Measurements from ENCODE around the gene SLC4A7. TPM values are rescaled to one million over a fixed set of nuclear protein-coding genes. Genes with fewer than 3 reads are reported as not detected.

Gene SLC4A7
- total and polyA plus RNA-seq, 2 donors (not counting 3 experiments of a cell fraction or from before 2014, with no cell fraction given) = 7.8 to 50.9 TPM

DNA sequence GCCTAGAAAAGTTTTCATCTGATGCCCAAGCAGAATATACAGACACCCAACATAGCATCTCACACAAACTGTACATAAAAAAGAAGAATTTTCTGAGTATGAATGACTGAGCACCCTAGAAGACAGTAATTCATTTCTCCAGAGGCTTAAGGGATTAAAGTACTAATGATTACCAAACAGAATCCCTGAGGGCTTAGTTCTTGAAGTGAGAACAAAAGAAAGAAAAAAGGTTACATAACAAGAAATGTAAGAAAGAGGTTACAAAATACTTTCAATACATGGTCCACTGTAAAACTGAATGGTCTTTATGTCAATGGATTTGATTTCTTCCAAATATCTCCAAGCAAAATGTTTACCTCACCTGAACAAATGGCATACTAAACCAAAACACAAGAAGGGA lies 105.9 kb downstream of the SLC4A7 start:
- Histone ChIP-seq H3K4me1 (ENCODE audit: control insufficient read depth, extremely low read depth, insufficient read depth, low read length) (peaks cover 7% of the 10 kb centered on the region), H3K4me3 (replicated peaks in 1 of 3; ENCODE audit: insufficient read depth in 1 of 3, low read depth in 1 of 3, low read length in 3 of 3) (no peak overlapping the region), H3K36me3 (ENCODE audit: control insufficient read depth in 2 of 2, extremely low read depth in 1 of 2, insufficient read depth in 2 of 2, low read length in 2 of 2) (peaks cover 2 to 20% of the 10 kb centered on the region in 2 experiments), H4K20me1 (replicated peaks; ENCODE audit: control insufficient read depth, extremely low read depth, insufficient read depth, low read length) (no peaks in the 10 kb centered on the region), H3K79me2 (ENCODE audit: control insufficient read depth, insufficient read depth, low read length) (no peaks in the 10 kb centered on the region), H3K27me3 (ENCODE audit: control insufficient read depth in 2 of 2, insufficient read depth in 2 of 2, low read length in 2 of 2) (no peaks in the 10 kb centered on the region), H3K9me3 (replicated peaks; ENCODE audit: control insufficient read depth, insufficient read depth, low read length) (no peaks in the 10 kb centered on the region), H3K9me1 (replicated peaks; ENCODE audit: control insufficient read depth, extremely low read depth, insufficient read depth, low read length) (no peaks in the 10 kb centered on the region), H2AFZ (ENCODE audit: low read depth, low read length) (no peak overlapping the region), H3K4me2 (ENCODE audit: insufficient read depth, low read length) (no peak overlapping the region), H3K9ac (replicated peaks; ENCODE audit: extremely low read depth, insufficient read depth, low read length) (no peak overlapping the region), H3K27ac (ENCODE audit: insufficient read depth, low read depth, low read length) (no peak overlapping the region)
- ChIA-PET POLR2A (no interaction called here), CTCF (interaction anchor here (1.2 kb wide), 2 partner anchors 20 to 303 kb away, joined by 3 read pairs; no protein-coding TSS in a partner anchor)
- FAIRE-seq (no peak), DNase-seq (ENCODE audit: low read depth, low spot score) (no peak)
- intact Hi-C loops (cut with micrococcal nuclease) (no loop called here), dilution Hi-C loops (cut with MboI; ENCODE audit: extremely low pct_ligation_motif_present, low sequenced_read_pairs) (no loop called here)
- BruUV-seq (replicated peaks) = no TSS peak
- TF ChIP-seq, protein P1, sequence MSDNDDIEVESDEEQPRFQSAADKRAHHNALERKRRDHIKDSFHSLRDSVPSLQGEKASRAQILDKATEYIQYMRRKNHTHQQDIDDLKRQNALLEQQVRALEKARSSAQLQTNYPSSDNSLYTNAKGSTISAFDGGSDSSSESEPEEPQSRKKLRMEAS (IDR thresholded peaks at IDR 0.05; ENCODE audit: insufficient read depth, insufficient read length) = no peak
- no peak for TF ChIP-seq MYC (IDR thresholded peaks at IDR 0.05; ENCODE audit: low read depth, low read length)

DNA sequence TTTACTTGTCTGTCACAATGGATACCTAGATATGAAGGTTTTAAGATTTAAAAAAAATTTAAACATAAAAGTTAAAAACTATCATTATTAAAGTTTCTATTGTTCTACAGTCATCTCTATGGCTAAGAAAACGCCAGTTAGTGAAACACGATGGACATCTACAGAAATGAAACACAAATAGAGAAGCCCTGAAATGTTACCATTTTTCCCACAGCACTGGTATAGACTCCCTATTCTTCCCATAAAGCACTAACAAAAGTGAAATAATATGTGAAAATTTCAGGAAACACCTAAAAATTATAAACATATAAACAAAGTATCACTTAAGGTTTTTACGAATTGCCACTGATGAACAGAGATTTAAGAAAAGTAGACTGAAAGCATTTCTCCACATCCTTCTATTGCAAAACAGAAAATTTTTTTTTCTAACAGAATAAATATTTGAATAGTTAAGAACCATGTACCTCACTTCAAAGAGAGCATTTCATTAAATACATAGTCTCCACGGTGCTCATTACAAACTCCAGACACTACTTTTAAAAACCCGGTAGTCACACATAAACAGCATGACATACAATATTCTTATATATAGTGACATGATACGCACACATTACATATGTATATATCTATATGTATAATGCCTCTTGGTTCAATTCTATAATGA lies 107.9 kb downstream of the SLC4A7 start:
- ChIA-PET CTCF (interaction anchor here (1.0 to 3.0 kb wide), 2 partner anchors 19 to 305 kb away, joined by 3 to 14 read pairs; no protein-coding TSS in a partner anchor), POLR2A (no interaction called here)
- peaks cover 0 to 13% of the 10 kb centered on the region in 2 experiments for H3K36me3 ChIP-seq (ENCODE audit: control insufficient read depth in 2 of 2, extremely low read depth in 1 of 2, insufficient read depth in 2 of 2, low read length in 2 of 2)
- no peak for FAIRE-seq
- H3K27me3 ChIP-seq (ENCODE audit: control insufficient read depth in 2 of 2, insufficient read depth in 2 of 2, low read length in 2 of 2) = no peaks in the 10 kb centered on the region
- dilution Hi-C loops (cut with MboI; ENCODE audit: extremely low pct_ligation_motif_present, low sequenced_read_pairs) = no loop called here
- no peaks in the 10 kb centered on the region for H4K20me1 ChIP-seq (replicated peaks; ENCODE audit: control insufficient read depth, extremely low read depth, insufficient read depth, low read length)
- DNase-seq (ENCODE audit: low read depth, low spot score) = no peak
- BruUV-seq (replicated peaks) = no TSS peak
- peaks cover 3% of the 10 kb centered on the region for H3K4me1 ChIP-seq (ENCODE audit: control insufficient read depth, extremely low read depth, insufficient read depth, low read length)
- no peak overlapping the region for H3K27ac ChIP-seq (ENCODE audit: insufficient read depth, low read depth, low read length)
- H3K4me2 ChIP-seq (ENCODE audit: insufficient read depth, low read length) = no peak overlapping the region
- no peak overlapping the region for H3K4me3 ChIP-seq (replicated peaks in 1 of 3; ENCODE audit: insufficient read depth in 1 of 3, low read depth in 1 of 3, low read length in 3 of 3)
- H3K9ac ChIP-seq (replicated peaks; ENCODE audit: extremely low read depth, insufficient read depth, low read length) = no peak overlapping the region
- H2AFZ ChIP-seq (ENCODE audit: low read depth, low read length) = no peak overlapping the region
- TF ChIP-seq, protein P1 (IDR thresholded peaks at IDR 0.05; ENCODE audit: insufficient read depth, insufficient read length) = no peak
- TF ChIP-seq EZH2 (IDR thresholded peaks at IDR 0.05; ENCODE audit: borderline replicate concordance, low read depth, low read length, severe bottlenecking) (no peak), MYC (IDR thresholded peaks at IDR 0.05; ENCODE audit: low read depth, low read length) (no peak), JUN (IDR thresholded peaks at IDR 0.05; ENCODE audit: borderline replicate concordance, insufficient read depth, insufficient read length, low read depth) (no peak), FOS (IDR thresholded peaks at IDR 0.05; ENCODE audit: borderline replicate concordance, insufficient read depth, low read length) (no peak), POLR2A (IDR thresholded peaks at IDR 0.05; ENCODE audit: low read depth, low read length) (no peak), GATA2 (IDR thresholded peaks at IDR 0.05; ENCODE audit: insufficient read depth, insufficient read length, low read depth, low read length) (no peak), POLR2AphosphoS5 (IDR thresholded peaks at IDR 0.05; ENCODE audit: insufficient read depth, low read depth, low read length) (no peak)
- TF ChIP-seq, protein P2, sequence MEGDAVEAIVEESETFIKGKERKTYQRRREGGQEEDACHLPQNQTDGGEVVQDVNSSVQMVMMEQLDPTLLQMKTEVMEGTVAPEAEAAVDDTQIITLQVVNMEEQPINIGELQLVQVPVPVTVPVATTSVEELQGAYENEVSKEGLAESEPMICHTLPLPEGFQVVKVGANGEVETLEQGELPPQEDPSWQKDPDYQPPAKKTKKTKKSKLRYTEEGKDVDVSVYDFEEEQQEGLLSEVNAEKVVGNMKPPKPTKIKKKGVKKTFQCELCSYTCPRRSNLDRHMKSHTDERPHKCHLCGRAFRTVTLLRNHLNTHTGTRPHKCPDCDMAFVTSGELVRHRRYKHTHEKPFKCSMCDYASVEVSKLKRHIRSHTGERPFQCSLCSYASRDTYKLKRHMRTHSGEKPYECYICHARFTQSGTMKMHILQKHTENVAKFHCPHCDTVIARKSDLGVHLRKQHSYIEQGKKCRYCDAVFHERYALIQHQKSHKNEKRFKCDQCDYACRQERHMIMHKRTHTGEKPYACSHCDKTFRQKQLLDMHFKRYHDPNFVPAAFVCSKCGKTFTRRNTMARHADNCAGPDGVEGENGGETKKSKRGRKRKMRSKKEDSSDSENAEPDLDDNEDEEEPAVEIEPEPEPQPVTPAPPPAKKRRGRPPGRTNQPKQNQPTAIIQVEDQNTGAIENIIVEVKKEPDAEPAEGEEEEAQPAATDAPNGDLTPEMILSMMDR (IDR thresholded peaks at IDR 0.05; ENCODE audit: extremely low read depth in 1 of 2, insufficient read depth in 1 of 2, low read depth in 1 of 2, low read length in 2 of 2) = no peak
- no peaks in the 10 kb centered on the region for H3K9me1 ChIP-seq (replicated peaks; ENCODE audit: control insufficient read depth, extremely low read depth, insufficient read depth, low read length)
- H3K79me2 ChIP-seq (ENCODE audit: control insufficient read depth, insufficient read depth, low read length) = no peaks in the 10 kb centered on the region
- intact Hi-C loops (cut with micrococcal nuclease) = no loop called here
- no peaks in the 10 kb centered on the region for H3K9me3 ChIP-seq (replicated peaks; ENCODE audit: control insufficient read depth, insufficient read depth, low read length)

Data from endothelial cell of umbilical vein (primary cell).